GM15510 (cell line): ENCODE data around the gene SLC16A13.

ENCODE experiments used
- POLR2A ChIP-seq: IDR thresholded peaks from 3 replicates; pipeline ENCODE4 v1.6.1; 2011; ENCODE audit warnings: borderline replicate concordance; ENCODE audit not compliant: insufficient read length; ENCODE audit errors: extremely low read depth

SLC16A13 gene

DNA sequence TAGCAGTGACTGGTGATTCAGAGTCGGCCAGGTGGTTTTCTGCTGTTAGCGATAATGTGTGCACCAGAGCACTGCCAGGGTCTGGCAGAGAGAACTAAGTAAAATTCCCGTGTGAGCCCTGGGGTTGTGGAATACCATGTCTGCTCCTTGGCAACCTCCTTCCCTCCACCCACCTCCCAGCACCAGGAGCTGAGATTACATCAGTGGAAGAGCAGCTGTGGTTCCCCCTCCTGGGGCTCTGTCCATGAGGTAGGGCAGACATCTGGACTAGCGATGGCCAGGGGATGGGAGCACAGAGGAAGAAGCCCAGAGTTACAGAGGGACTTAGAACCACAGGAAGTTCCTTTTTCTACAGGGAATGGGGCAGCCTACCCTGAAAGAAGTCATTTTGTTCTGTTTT is 28.4 kb downstream of the SLC16A13 start:
- no peak for TF ChIP-seq POLR2A

DNA sequence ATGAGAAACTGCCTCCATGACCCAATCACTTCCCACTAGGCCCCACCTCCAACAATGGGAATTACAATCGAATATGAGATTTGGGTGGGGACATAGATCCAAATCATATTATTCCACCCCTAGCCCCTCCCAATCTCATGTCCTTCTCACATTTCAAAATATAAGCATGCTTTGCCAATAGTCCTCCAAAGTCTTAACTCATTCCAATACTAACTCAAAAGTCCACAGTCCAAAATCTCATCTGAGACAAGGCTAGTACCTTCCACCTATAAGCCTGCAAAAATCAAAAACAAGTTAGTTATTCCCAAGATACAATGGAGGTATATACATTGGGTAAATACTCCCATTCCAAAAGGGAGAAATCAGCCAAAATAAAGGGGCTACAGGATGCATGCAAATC is 31.4 kb downstream of the SLC16A13 start:
- no peak for TF ChIP-seq POLR2A

DNA sequence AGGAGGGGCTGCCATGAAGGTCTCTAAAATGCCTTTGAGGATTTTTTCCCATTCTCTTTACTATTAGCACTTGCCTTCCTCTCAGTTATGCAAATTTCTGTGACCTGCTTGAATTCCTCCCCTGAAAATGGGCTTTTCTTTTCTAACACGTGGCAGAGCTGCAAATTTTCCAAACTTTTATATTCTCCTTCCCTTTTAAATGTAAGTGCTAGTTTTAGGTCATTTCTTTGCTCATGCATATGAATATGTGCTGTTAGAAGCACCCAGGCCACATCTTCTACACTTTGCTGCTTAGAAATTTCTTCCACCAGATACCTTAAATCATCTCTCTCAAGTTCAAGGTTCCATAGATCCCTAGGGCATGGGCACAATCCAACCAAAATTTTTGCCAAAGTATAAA is 32.5 kb downstream of the SLC16A13 start:
- TF ChIP-seq POLR2A, result no peak

DNA sequence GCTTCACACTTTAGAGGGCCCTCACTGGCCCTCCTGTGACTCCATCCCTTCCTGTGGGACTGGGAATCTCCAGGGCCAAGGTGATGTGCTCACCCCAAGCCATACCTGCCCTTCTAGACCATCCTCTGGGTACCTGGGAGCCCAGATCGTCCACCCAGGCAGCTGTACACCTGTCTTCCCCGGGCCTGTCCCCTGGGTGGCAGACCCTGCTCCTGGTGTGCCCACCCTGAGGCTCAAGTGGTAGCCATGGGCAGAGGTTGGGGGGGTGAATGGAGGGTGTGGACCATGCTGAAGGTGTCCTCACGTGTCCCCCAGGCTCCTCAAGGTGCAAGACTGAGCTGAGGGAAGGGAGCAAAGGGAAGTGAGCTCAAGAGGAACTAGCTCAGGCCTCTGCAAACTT is 34.9 kb downstream of the SLC16A13 start:
- no peak for TF ChIP-seq POLR2A

DNA sequence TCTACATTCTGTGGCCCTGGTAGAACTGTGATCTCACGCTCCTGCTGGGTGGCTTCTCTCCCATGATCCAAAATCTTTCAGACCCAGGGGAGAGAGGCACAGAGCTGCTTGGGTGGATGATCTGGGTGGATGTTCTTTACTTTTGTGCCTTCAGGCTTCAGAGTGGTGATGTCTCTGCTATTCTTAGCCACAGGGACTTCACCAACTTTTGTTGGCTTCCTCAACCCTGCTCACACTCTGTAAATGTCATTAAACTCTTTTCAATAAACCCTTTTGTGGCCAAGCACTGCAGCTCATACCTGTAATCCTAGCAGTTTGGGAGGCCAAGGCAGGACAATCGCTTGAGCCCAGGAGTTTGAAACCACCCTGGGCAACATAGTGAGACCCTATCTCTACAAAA is 36.6 kb downstream of the SLC16A13 start:
- no peak for TF ChIP-seq POLR2A

DNA sequence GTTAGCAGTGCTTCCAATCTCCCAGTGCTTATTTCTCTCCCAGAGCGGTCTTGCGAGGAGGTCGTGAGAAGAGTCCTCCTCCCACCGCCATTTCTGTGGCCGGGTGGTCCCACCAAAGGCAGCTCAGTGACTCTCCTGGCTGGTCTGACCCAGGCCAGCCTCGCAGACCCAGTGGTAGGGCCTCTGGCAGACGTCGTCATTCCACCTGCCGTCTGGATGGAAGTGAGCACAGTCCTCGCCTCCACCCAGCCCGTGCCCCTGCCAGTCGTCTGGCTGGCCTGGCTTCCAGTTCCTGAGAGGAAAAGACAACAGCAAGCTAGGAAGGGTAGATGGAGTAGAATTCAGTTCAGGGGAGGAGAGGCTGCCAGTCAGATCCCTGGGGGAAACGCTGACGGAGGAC is 39.1 kb downstream of the SLC16A13 start:
- TF ChIP-seq POLR2A, result no peak

DNA sequence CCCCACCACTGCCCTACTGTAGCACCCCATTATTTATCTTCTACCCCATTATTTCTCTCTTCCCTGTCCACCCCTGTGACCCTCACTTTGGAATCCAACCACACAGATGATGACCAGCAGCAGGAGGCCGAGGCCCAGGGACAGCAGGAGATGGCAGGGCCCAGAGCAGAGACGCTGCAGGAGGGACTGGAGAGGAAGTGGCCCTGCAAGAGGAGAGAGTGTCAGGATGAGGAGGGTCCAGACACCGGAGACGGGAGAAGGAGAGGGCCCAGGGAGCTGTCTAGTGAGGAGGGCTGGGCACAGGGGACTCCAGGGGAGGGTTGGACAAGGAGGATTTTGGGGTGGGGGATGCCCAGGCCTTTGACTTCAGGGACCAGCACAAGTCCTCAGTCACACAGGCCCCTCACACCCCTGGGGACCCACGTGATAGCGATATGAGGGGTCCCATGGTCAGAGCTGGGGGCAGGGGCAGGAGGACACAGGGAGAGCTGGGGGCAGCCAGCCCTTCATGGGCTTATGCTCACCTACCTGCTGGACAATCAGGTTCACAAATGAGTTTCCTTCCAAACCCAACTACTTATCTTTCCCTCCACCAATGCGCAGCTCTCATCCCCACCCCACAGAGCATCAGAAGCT is 42.2 kb downstream of the SLC16A13 start:
- no peak for TF ChIP-seq POLR2A

DNA sequence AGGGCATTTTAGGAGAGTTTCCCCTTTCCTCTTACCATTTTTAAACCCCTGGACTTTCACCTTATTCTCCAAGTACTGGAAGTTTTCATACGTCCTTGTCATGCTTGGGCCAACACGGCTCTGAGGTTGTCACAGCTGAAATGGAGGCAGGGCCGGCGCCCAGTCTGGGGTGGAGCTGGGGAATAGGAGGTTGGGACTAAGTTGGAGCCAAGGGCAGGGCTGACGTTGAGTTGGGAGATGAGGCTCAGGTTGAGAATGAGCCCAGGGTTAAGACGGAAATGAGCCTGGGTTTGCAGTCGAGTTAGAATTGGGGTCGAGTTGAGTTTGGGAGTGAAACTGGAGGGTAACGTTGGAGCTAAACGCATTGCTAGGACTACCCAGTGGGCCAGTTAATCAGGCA is 42.9 kb downstream of the SLC16A13 start:
- no peak for TF ChIP-seq POLR2A

DNA sequence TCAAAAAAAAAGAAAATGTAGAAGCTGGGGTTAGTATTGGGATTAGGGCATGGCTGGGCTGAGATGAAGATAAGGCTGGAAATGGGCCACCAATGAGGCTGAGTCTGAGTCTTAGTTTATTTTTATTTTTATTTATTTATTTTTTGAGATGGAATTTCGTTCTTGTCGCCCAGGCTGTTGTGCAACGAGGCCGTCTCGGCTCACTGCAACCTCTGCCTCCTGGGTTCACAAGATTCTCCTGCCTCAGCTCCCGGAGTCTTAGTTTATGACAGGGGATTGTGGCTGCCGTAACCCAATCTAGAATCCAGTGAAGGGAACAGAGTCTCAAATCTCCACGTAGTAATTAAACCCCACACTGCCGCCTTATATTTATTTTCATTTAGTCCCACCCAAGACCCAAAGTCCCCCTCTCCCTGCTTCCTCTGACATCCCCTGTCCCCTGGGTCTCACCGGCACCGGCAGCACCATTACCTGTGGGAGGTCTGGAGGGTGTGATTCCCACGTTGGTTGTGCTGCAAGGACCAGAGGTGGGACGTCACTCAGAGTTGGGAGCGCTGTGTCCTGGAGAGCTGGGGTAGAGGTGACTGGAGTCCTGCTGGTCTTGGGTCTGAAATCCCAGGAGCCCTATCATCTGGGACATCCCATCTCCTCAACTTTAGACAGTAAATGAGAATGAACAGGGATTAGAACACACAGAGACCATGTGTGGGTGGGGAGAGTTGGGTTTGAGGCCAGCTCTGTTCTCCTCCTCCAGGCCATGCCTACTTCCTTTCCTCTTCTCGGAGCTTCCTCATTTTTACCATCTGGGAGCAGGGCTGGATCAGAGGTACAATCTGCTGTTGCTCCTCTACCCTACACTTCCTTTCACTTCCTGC is 44.0 kb downstream of the SLC16A13 start, which contains the start of gene CLEC10A:
Gene CLEC10A (minus strand): TSS at position 671 of the 875 bp plus-strand sequence. CDS start 1,439 bp downstream, outside the sequence.
- no peak for TF ChIP-seq POLR2A

DNA sequence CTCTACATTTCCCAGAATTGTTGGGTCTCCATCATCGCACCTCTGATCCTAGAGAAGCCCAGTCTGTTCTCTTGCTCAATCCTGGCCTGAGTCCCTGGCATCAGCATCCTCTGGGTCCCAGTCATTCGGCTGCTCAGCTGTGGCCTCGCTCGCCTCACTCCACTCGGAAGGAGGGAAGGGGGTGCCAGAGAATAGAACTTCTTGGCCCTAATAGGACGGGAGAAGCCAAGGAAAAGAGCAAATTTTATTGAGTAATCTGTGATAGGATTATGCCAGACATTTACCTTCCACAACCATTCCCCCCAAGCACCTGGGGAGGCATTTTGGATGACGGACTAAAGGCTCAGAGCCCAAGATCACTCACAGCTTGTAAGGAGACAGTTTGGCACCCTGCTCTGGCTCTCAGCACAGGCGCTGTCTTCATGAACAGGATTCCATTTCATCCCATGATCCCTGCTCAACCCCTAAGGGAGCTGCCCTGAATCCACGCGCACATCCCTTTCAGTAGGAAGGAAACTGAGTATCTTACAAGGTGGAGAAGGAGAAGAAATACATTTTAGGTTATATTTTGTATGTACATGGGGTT is 44.7 kb downstream of the SLC16A13 start:
- TF ChIP-seq POLR2A, result no peak

DNA sequence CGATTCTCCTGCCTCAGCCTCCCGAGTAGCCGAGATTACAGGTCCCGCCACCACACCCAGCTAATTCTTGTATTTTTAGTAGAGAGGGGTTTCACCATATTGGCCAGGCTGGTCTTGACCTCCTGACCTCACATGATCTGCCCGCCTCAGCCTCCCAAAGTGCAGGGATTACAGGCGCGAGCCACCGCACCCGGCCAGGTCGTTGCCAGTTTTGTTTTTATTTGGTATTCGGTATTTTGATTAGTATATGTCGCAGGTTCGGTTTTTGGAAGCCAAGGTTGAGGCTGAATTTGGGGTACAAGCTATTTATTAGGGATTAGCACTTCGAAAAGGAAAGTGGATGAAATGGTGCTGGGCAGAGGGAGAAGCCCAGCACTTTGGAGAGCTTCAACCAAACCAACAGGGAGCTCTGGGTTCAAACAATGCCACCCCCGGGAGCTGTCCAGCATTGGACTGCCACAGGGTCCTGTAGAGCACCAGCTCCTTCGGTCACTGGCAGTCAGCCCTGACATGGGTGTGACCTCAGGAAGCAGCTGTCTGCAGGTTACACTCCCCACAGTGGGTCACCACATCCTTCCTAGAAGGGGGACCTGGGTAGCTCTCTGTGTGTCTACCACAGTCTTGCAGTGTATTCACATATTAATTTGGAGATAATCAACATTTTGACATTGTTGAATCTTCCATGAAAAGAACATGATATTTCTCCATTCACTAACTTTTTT is 45.7 kb downstream of the SLC16A13 start:
- TF ChIP-seq POLR2A, result no peak

DNA sequence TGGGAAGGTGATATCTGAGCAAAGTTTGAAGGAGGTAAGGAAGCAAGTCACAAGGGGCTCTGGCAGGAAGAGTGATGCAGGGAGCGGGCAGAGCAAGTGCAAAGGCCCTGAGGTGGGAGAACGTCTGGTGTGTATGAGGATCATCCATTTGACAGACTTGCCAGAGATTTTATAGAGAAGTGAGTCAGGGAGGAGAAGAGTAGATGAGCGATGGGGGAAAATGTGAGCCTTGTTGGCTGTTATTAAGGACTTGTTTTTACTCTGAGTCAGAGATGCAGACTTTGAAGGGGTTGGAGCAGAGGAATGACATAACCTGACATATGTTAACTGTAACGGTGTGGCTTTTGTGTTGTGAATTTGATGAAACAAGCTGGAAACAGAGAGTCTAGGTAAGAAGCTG is 47.8 kb downstream of the SLC16A13 start:
- TF ChIP-seq POLR2A, result no peak

DNA sequence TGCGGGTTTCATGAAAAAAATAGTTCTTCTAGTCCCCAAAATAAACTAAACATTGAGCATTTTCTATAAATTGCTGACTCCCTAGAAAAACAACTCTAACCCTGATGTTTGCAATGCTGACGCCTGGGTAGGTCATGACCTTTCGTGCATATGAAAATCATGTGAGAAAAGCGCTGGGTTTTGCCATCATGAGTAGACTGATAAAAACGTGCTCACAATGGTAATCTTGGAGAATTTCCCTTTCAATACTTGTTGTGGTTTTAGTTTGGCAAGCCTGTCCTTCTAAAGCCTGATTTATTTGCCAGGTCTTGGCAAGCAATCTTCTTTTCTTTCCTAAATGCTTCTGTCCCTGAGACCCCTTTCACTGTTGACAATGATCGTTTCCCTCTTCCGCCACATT is 48.3 kb downstream of the SLC16A13 start:
- TF ChIP-seq POLR2A, result no peak
